PC-3 (cell line): ENCODE measurements around the gene PAMR1. TPM values are rescaled to one million over a fixed set of nuclear protein-coding genes. Genes with fewer than 3 reads are reported as not detected.
A peak's percentile ranks its signal among the peaks of the same experiment; 100 is the strongest.

Experiments used
- ATAC-seq: fragments of 200-7000 bp; cut with Tn5 transposase; 2 replicates; pipeline ENCODE4 v1.9.1; 2020; ENCODE audit warnings: mild to moderate bottlenecking, moderate library complexity
- BruUV-seq: library from RNA; stranded (reverse); fragments of 400-500 nt; replicated peaks from 2 replicates; lab custom pipeline; 2021; lab: Mats Ljungman, UMichigan
- CTCF ChIA-PET: fragments of 300-600 bp; sonication (Branson Sonifier 250); formaldehyde crosslinking; loops from one replicate; lab custom pipeline; 2022; ENCODE audit warnings: antibody characterized with exemption; lab: Charles Lee
- POLR2A ChIA-PET: fragments of 300-600 bp; sonication (Branson Sonifier 250); formaldehyde crosslinking; loops from one replicate; lab custom pipeline; 2022; ENCODE audit warnings: antibody characterized with exemption; ENCODE audit not compliant: unreplicated experiment; lab: Charles Lee
- DNase-seq: peaks from one replicate; pipeline ENCODE4 v3.0.0-alpha.2; 2015
- H2AFZ ChIP-seq: fragments of 300-600 bp; sonication (generic); 2 replicates; pipeline ENCODE4 v1.6.0; 2016; ENCODE audit warnings: antibody characterized with exemption, low read length
- H3F3A ChIP-seq: fragments of 300-600 bp; sonication (generic); one replicate; pipeline ENCODE4 v1.6.0; 2017; ENCODE audit warnings: antibody characterized with exemption, low read length, control low read depth, mild to moderate bottlenecking; ENCODE audit not compliant: unreplicated experiment
- H3K27ac ChIP-seq: fragments of 300-600 bp; sonication (generic); 2 replicates; pipeline ENCODE4 v1.5.1; 2016; ENCODE audit warnings: mild to moderate bottlenecking, low read length
- H3K27me3 ChIP-seq: fragments of 300-600 bp; sonication (generic); 2 replicates; pipeline ENCODE4 v1.6.1; 2016; ENCODE audit warnings: low read length, mixed read lengths
- H3K36me3 ChIP-seq: fragments of 300-600 bp; sonication (generic); 2 replicates; pipeline ENCODE4 v1.6.1; 2016; ENCODE audit warnings: low read depth, mixed run types, low read length, mixed read lengths
- H3K4me1 ChIP-seq: fragments of 300-600 bp; sonication (generic); 2 replicates; pipeline ENCODE4 v1.5.1; 2016; ENCODE audit warnings: low read length; ENCODE audit not compliant: insufficient read depth
- H3K4me2 ChIP-seq: fragments of 300-600 bp; sonication (generic); 2 replicates; pipeline ENCODE4 v1.6.0; 2016; ENCODE audit warnings: low read length
- H3K4me3 ChIP-seq: fragments of 300-600 bp; sonication (generic); 2 replicates; pipeline ENCODE4 v1.5.1; 2016; ENCODE audit warnings: mild to moderate bottlenecking, low read length, mixed read lengths
- H3K79me2 ChIP-seq: fragments of 300-600 bp; sonication (generic); 2 replicates; pipeline ENCODE4 v1.6.1; 2017; ENCODE audit warnings: low read length, mixed read lengths
- H3K9ac ChIP-seq: fragments of 300-600 bp; sonication (generic); 2 replicates; pipeline ENCODE4 v1.6.0; 2016; ENCODE audit warnings: mild to moderate bottlenecking, low read length
- H3K9me2 ChIP-seq: fragments of 300-600 bp; sonication (generic); replicated peaks from 2 replicates; pipeline ENCODE4 v1.6.1; 2016; ENCODE audit warnings: mixed run types, low read length, mixed read lengths
- H3K9me3 ChIP-seq: fragments of 300-600 bp; sonication (generic); 2 replicates; pipeline ENCODE4 v1.6.1; 2016; ENCODE audit warnings: low read length, mixed read lengths
- H4K20me1 ChIP-seq: fragments of 300-600 bp; sonication (generic); 2 replicates; pipeline ENCODE4 v1.6.1; 2016; ENCODE audit warnings: low read length, mixed read lengths
- CTCF ChIP-seq: fragments of 300-600 bp; sonication (generic); conservative IDR thresholded peaks from 2 replicates; pipeline ENCODE4 v1.5.1; 2017; ENCODE audit warnings: antibody characterized with exemption, low read depth, mild to moderate bottlenecking, low read length
- EZH2 ChIP-seq: fragments of 300-600 bp; sonication (generic); IDR thresholded peaks from one replicate; pipeline ENCODE4 v1.6.1; 2017; ENCODE audit warnings: antibody characterized with exemption, mild to moderate bottlenecking, low read length; ENCODE audit not compliant: unreplicated experiment
- EZH2phosphoT487 ChIP-seq: fragments of 300-600 bp; sonication (generic); IDR thresholded peaks from 2 replicates; pipeline ENCODE4 v1.6.1; 2018; ENCODE audit warnings: mild to moderate bottlenecking, antibody characterized with exemption, low read length, borderline replicate concordance
- intact Hi-C: fragments of 100-400 bp; cut with micrococcal nuclease; formaldehyde crosslinking; loops from 2 replicates; pipeline ENCODE4 v1.9.0; 2023
- total RNA-seq: library from RNA; depleted of rRNA; stranded (reverse); fragments of >200 nt; gene quantifications from 2 replicates; pipeline ENCODE4 v1.2.3, GENCODE V29; 2014

The PAMR1 gene
- total RNA-seq, 1 experiment from 2014 or later, result not detected

DNA sequence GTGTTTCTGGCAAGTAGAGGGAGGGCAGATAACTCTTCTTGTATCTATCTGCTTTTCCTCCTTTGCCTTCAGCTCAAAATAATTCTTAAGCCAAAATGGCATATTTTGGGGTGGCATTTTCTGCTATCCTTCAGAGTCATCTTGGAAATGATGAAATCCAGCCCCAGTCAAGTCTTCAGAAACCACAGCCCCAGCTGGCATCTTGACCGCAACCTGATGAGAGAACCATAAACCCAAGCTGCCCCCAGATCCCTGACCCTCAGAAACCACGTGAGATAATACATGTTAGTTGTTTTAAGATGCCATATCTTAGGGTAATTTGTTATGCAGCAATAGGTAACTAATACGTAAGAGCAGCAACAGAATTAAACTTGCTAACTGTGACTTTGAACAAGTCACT, 15.1 kb upstream of the PAMR1 start:
- intact Hi-C loops, result no loop called here
- no peak for ATAC-seq
- Histone ChIP-seq H3F3A (no peaks in the 10 kb centered on the region), H3K79me2 (no peaks in the 10 kb centered on the region), H2AFZ (no peak overlapping the region), H3K9me3 (no peaks in the 10 kb centered on the region), H3K27ac (no peak overlapping the region), H3K4me1 (no peaks in the 10 kb centered on the region), H3K9me2 (no peaks in the 10 kb centered on the region), H3K4me2 (no peak overlapping the region), H3K4me3 (no peak overlapping the region), H4K20me1 (no peaks in the 10 kb centered on the region), H3K36me3 (no peaks in the 10 kb centered on the region), H3K27me3 (no peaks in the 10 kb centered on the region), H3K9ac (no peak overlapping the region)
- BruUV-seq, result no TSS peak
- TF ChIP-seq EZH2 (no peak), EZH2phosphoT487 (no peak), CTCF (no peak)
- CTCF ChIA-PET, result no interaction called here
- POLR2A ChIA-PET, result no interaction called here
- DNase-seq, result no peak

DNA sequence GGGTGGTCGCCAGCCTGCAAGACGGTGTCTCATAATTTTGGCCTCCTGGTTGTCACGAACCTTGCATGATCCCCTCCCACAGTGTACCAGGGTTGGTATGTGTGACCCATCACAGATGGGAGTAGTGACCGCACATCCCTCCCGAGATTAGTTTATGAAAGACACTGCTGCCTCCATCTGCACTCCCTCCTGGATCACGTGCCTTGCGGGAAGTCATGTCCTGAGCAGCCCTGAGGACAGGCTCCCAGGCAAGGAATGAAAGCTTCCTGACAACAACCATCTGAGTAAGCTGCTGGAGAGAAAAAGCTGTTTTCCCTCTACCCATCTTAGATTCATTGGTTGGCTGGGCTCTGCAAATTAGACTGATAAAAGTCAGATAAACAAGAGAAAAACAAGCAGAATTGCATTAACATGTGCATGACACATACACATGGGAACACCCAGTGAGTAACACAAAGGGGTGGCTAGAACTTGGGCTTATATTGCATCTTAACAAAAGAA, 14.4 kb upstream of the PAMR1 start:
- no peaks in the 10 kb centered on the region for H3K9me3 ChIP-seq
- H3K27ac ChIP-seq, result no peak overlapping the region
- ChIA-PET CTCF (no interaction called here), POLR2A (no interaction called here)
- no peaks in the 10 kb centered on the region for H3K9me2 ChIP-seq
- H2AFZ ChIP-seq, result no peak overlapping the region
- no peaks in the 10 kb centered on the region for H3K4me1 ChIP-seq
- ATAC-seq (no peak), DNase-seq (peak; percentile 23)
- no peaks in the 10 kb centered on the region for H3K36me3 ChIP-seq
- H3K4me2 ChIP-seq, result no peak overlapping the region
- H3K27me3 ChIP-seq, result no peaks in the 10 kb centered on the region
- no peaks in the 10 kb centered on the region for H4K20me1 ChIP-seq
- no peak overlapping the region for H3K9ac ChIP-seq
- H3F3A ChIP-seq, result no peaks in the 10 kb centered on the region
- no TSS peak for BruUV-seq
- no peak overlapping the region for H3K4me3 ChIP-seq
- TF ChIP-seq EZH2phosphoT487, result no peak
- TF ChIP-seq EZH2, result no peak
- no peak for TF ChIP-seq CTCF
- intact Hi-C loops, result no loop called here
- H3K79me2 ChIP-seq, result no peaks in the 10 kb centered on the region

GRCh38 chr11:35539256-35539655, 13.8 kb upstream of the PAMR1 start:
- Histone ChIP-seq H3K36me3 (no peaks in the 10 kb centered on the region), H2AFZ (no peak overlapping the region), H3K27me3 (no peaks in the 10 kb centered on the region), H3K9ac (no peak overlapping the region), H3K4me1 (no peaks in the 10 kb centered on the region), H3K9me3 (no peaks in the 10 kb centered on the region), H3K79me2 (no peaks in the 10 kb centered on the region), H3K4me3 (no peak overlapping the region), H3F3A (no peaks in the 10 kb centered on the region), H4K20me1 (no peaks in the 10 kb centered on the region), H3K4me2 (no peak overlapping the region), H3K27ac (no peak overlapping the region), H3K9me2 (no peaks in the 10 kb centered on the region)
- TF ChIP-seq EZH2 (no peak), EZH2phosphoT487 (no peak), CTCF (no peak)
- POLR2A ChIA-PET, result no interaction called here
- ATAC-seq (no peak), DNase-seq (no peak)
- intact Hi-C loops, result no loop called here
- CTCF ChIA-PET, result no interaction called here
- BruUV-seq, result no TSS peak
